ENCODE data around the gene MSI2. TPM values are rescaled to one million over a fixed set of nuclear protein-coding genes. Genes with fewer than 3 reads are reported as not detected.

MSI2 gene
- total and polyA plus RNA-seq, 2 experiments from 2014 or later: 18.9 to 41.8 TPM

- Histone ChIP-seq H4K20me1 (replicated peaks; ENCODE audit: insufficient read depth) (no peaks in the 10 kb centered on the region), H3K9me2 (ENCODE audit: insufficient read depth) (no peaks in the 10 kb centered on the region), H3K27ac (ENCODE audit: low read depth) (no peak overlapping the region), H3K4me3 (no peak overlapping the region), H3K27me3 (ENCODE audit: insufficient read depth) (no peaks in the 10 kb centered on the region), H3K4me2 (no peak overlapping the region), H3K36me3 (ENCODE audit: insufficient read depth) (no peaks in the 10 kb centered on the region), H3K4me1 (ENCODE audit: insufficient read depth) (no peaks in the 10 kb centered on the region; the same call in 1 of the 2 replicates), H3K79me2 (replicated peaks; ENCODE audit: insufficient read depth) (no peaks in the 10 kb centered on the region; the same call in 1 of the 2 replicates), H3F3A (replicated peaks; ENCODE audit: low read depth) (no peaks in the 10 kb centered on the region), H2AFZ (no peak overlapping the region)
- Mint-ChIP-seq H3K36me3 (ENCODE audit: low read depth) (peaks cover 3% of the 10 kb centered on the region; the same call in 1 of the 3 replicates), H3K9me3 (no peaks in the 10 kb centered on the region), H3K27me3 (ENCODE audit: insufficient read depth, low read depth, poor library complexity) (peaks cover 7% of the 10 kb centered on the region), H3K4me3 (no peak overlapping the region), H3K27ac (no peak overlapping the region), H3K4me1 (peaks cover 12% of the 10 kb centered on the region)
- ATAC-seq: no peak
- TF ChIP-seq ETS1 (IDR thresholded peaks at IDR 0.05) (no peak), STAT1 (IDR thresholded peaks at IDR 0.05; ENCODE audit: unreplicated experiment) (no peak), CTCF (conservative IDR thresholded peaks at IDR 0.05; ENCODE audit: low read depth in 2 of 2) (no peak), EZH2 (IDR thresholded peaks at IDR 0.05; ENCODE audit: low read depth, unreplicated experiment) (no peak), NANOG (IDR thresholded peaks at IDR 0.05; ENCODE audit: borderline replicate concordance) (no peak), CREB1 (CRISPR knock-in tag; IDR thresholded peaks at IDR 0.05; ENCODE audit: low read depth) (no peak), EZH2phosphoT487 (IDR thresholded peaks at IDR 0.05; ENCODE audit: unreplicated experiment) (no peak), JUNB (IDR thresholded peaks at IDR 0.05; ENCODE audit: unreplicated experiment) (no peak), ZNF462 (CRISPR knock-in tag; IDR thresholded peaks at IDR 0.05) (no peak), ZNF114 (CRISPR knock-in tag; IDR thresholded peaks at IDR 0.05) (no peak), POLR2AphosphoS5 (IDR thresholded peaks at IDR 0.05; ENCODE audit: low read depth) (no peak), ZNF331 (CRISPR knock-in tag; IDR thresholded peaks at IDR 0.05; ENCODE audit: low read depth) (no peak)
- TF ChIP-seq, protein P1, sequence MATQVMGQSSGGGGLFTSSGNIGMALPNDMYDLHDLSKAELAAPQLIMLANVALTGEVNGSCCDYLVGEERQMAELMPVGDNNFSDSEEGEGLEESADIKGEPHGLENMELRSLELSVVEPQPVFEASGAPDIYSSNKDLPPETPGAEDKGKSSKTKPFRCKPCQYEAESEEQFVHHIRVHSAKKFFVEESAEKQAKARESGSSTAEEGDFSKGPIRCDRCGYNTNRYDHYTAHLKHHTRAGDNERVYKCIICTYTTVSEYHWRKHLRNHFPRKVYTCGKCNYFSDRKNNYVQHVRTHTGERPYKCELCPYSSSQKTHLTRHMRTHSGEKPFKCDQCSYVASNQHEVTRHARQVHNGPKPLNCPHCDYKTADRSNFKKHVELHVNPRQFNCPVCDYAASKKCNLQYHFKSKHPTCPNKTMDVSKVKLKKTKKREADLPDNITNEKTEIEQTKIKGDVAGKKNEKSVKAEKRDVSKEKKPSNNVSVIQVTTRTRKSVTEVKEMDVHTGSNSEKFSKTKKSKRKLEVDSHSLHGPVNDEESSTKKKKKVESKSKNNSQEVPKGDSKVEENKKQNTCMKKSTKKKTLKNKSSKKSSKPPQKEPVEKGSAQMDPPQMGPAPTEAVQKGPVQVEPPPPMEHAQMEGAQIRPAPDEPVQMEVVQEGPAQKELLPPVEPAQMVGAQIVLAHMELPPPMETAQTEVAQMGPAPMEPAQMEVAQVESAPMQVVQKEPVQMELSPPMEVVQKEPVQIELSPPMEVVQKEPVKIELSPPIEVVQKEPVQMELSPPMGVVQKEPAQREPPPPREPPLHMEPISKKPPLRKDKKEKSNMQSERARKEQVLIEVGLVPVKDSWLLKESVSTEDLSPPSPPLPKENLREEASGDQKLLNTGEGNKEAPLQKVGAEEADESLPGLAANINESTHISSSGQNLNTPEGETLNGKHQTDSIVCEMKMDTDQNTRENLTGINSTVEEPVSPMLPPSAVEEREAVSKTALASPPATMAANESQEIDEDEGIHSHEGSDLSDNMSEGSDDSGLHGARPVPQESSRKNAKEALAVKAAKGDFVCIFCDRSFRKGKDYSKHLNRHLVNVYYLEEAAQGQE (IDR thresholded peaks at IDR 0.05; ENCODE audit: unreplicated experiment): no peak
- DNase-seq (ENCODE audit: low spot score): no peak
Measured at GRCh38 chr17:57451643-57452042, 195.3 kb downstream of the MSI2 start.

Measured in GM23338 (cell line).